C4-2B (cell line): ENCODE measurements around the gene RNASE7.

Experiments used
- ZFX ChIP-seq: fragments of 450-650 bp; IDR thresholded peaks from 2 replicates; pipeline ENCODE4 v1.6.1; 2017
- TF ChIP-seq, protein P1 (sequence below): fragments of 450-650 bp; conservative IDR thresholded peaks from 2 replicates; pipeline ENCODE4 v1.5.1; 2017; ENCODE audit warnings: mild to moderate bottlenecking

DNA sequence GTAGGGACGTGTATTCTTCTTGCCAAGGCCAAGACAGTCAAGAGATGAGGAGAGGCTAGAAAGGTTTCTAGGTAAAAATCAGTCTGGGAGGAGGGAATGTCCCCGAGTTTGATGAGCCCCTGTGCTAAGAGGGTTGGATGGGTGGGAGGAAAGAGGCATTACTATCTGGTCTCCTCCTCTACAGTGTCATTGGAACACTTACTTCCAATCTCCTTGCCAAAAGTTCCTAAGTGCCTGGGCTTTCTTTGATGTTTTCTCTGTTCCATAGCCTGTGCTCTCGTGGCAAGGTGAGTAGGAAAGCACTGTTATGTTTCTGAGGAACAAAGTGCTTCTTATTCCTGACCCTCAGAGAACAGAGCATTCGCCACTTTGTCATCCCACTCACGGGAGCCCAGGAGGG lies 7.5 kb upstream of the RNASE7 start, which contains the start of gene RNASE13:
- TF ChIP-seq, protein P1, sequence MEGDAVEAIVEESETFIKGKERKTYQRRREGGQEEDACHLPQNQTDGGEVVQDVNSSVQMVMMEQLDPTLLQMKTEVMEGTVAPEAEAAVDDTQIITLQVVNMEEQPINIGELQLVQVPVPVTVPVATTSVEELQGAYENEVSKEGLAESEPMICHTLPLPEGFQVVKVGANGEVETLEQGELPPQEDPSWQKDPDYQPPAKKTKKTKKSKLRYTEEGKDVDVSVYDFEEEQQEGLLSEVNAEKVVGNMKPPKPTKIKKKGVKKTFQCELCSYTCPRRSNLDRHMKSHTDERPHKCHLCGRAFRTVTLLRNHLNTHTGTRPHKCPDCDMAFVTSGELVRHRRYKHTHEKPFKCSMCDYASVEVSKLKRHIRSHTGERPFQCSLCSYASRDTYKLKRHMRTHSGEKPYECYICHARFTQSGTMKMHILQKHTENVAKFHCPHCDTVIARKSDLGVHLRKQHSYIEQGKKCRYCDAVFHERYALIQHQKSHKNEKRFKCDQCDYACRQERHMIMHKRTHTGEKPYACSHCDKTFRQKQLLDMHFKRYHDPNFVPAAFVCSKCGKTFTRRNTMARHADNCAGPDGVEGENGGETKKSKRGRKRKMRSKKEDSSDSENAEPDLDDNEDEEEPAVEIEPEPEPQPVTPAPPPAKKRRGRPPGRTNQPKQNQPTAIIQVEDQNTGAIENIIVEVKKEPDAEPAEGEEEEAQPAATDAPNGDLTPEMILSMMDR, result no peak
- TF ChIP-seq ZFX, result no peak
